DMS53 treated with DMSO at 0.1 percent for 48 hours (cell line): ENCODE measurements around the gene IFI27.

ENCODE experiments used
- DNase-seq: peaks from one replicate; lab custom pipeline; 2025; ENCODE audit not compliant: unreplicated experiment; lab: John Stamatoyannopoulos, UW

The IFI27 gene

GRCh38 chr14:94102768-94103482 is 7.6 kb upstream of the IFI27 start:
- no peak for DNase-seq

- no peak for DNase-seq
Observed at GRCh38 chr14:94103554-94104150, 6.9 kb upstream of the IFI27 start.

GRCh38 chr14:94104731-94105130 is 5.8 kb upstream of the IFI27 start:
- DNase-seq: no peak

GRCh38 chr14:94109915-94110250 is 653 bp upstream of the IFI27 start:
- no peak for DNase-seq

- no peak for DNase-seq
Observed at GRCh38 chr14:94111276-94112095, 950 bp downstream of the IFI27 start.

- no peak for DNase-seq
Observed at GRCh38 chr14:94112513-94113063, 2.1 kb downstream of the IFI27 start.

- no peak for DNase-seq
Observed at GRCh38 chr14:94113073-94113472, 2.5 kb downstream of the IFI27 start.

- DNase-seq: no peak
Observed at GRCh38 chr14:94113490-94113889, 3.0 kb downstream of the IFI27 start.

GRCh38 chr14:94113908-94114588 is 3.5 kb downstream of the IFI27 start:
- no peak for DNase-seq

GRCh38 chr14:94114589-94115057 is 4.1 kb downstream of the IFI27 start:
- DNase-seq: no peak

- DNase-seq: no peak
Observed at GRCh38 chr14:94115058-94115591, 4.6 kb downstream of the IFI27 start.

- no peak for DNase-seq
Observed at GRCh38 chr14:94115631-94116030, 5.1 kb downstream of the IFI27 start.

- no peak for DNase-seq
Observed at GRCh38 chr14:94116701-94117100, 6.2 kb downstream of the IFI27 start.

- no peak for DNase-seq
Observed at GRCh38 chr14:94117856-94118255, 7.3 kb downstream of the IFI27 start.

- DNase-seq: no peak
Observed at GRCh38 chr14:94119071-94119470, 8.5 kb downstream of the IFI27 start.

- no peak for DNase-seq
Observed at GRCh38 chr14:94120667-94121340, 10.3 kb downstream of the IFI27 start.

- no peak for DNase-seq
Observed at GRCh38 chr14:94121485-94121884, 10.9 kb downstream of the IFI27 start.

- no peak for DNase-seq
Observed at GRCh38 chr14:94122438-94122837, 11.9 kb downstream of the IFI27 start.

GRCh38 chr14:94123296-94123695 is 12.8 kb downstream of the IFI27 start:
- DNase-seq: no peak

GRCh38 chr14:94123868-94124267 is 13.3 kb downstream of the IFI27 start:
- DNase-seq: no peak
